SJSA1 (cell line): Measurements from ENCODE around the gene MED26. TPM values are rescaled to one million over a fixed set of nuclear protein-coding genes. Genes with fewer than 3 reads are reported as not detected.

Experiments used
- DNase-seq, 2 experiments: peaks; one replicate each; pipeline ENCODE4 v3.0.0-alpha.2; 2015 to 2020; ENCODE audit warnings: low spot score in 2 of 2, low read depth in 1 of 2
- H3K27ac ChIP-seq: fragments of 250-450 bp; sonication (Bioruptor Pico); 2 replicates; pipeline ENCODE4 v1.5.1; 2020; ENCODE audit warnings: mild to moderate bottlenecking, moderate library complexity
- H3K27me3 ChIP-seq: fragments of 250-450 bp; sonication (Bioruptor Pico); replicated peaks from 2 replicates; pipeline ENCODE4 v1.5.1; 2020; ENCODE audit warnings: mild to moderate bottlenecking, moderate library complexity
- H3K36me3 ChIP-seq: fragments of 250-450 bp; sonication (Bioruptor Pico); 2 replicates; pipeline ENCODE4 v1.5.1; 2020; ENCODE audit warnings: mild to moderate bottlenecking
- H3K4me1 ChIP-seq: fragments of 250-450 bp; sonication (Bioruptor Pico); replicated peaks from 2 replicates; pipeline ENCODE4 v1.6.1; 2021; ENCODE audit warnings: mild to moderate bottlenecking
- H3K4me3 ChIP-seq: fragments of 250-450 bp; sonication (Bioruptor Pico); 2 replicates; pipeline ENCODE4 v1.5.1; 2020; ENCODE audit warnings: mild to moderate bottlenecking
- H3K9me3 ChIP-seq: fragments of 250-450 bp; sonication (Bioruptor Pico); replicated peaks from 2 replicates; pipeline ENCODE4 v1.5.1; 2020; ENCODE audit warnings: mild to moderate bottlenecking
- total RNA-seq: library from RNA; depleted of rRNA; stranded (reverse); fragments of >200 nt; shearing (Covaris generic); gene quantifications from 2 replicates; pipeline ENCODE4 v1.2.3, GENCODE V29; 2014

Gene MED26
- total RNA-seq, 1 experiment from 2014 or later = 9.6 TPM

- H3K4me3 ChIP-seq = no peak overlapping the region
- H3K4me1 ChIP-seq = peaks cover 7% of the 10 kb centered on the region
- H3K27me3 ChIP-seq = no peaks in the 10 kb centered on the region
- DNase-seq = no peak
- H3K9me3 ChIP-seq = no peaks in the 10 kb centered on the region
- no peak overlapping the region for H3K27ac ChIP-seq
- peaks cover 15% of the 10 kb centered on the region for H3K36me3 ChIP-seq
Measured at GRCh38 chr19:16600824-16601223, 27.2 kb downstream of the MED26 start.

GRCh38 chr19:16599655-16600346 lies 28.2 kb downstream of the MED26 start:
- H3K27me3 ChIP-seq = no peaks in the 10 kb centered on the region
- H3K9me3 ChIP-seq = no peaks in the 10 kb centered on the region
- H3K4me1 ChIP-seq = no peaks in the 10 kb centered on the region
- 0 out of 2 replicates have a peak, but pooled peaks cover 5% of the 10 kb centered on the region for H3K36me3 ChIP-seq
- no peak for DNase-seq
- H3K4me3 ChIP-seq = no peak overlapping the region
- H3K27ac ChIP-seq = no peak overlapping the region

- no peaks in the 10 kb centered on the region for H3K4me1 ChIP-seq
- no peaks in the 10 kb centered on the region for H3K9me3 ChIP-seq
- 0 out of 2 replicates have a peak, but pooled peaks cover 4% of the 10 kb centered on the region for H3K36me3 ChIP-seq
- no peak overlapping the region for H3K4me3 ChIP-seq
- no peaks in the 10 kb centered on the region for H3K27me3 ChIP-seq
- DNase-seq = no peak
- H3K27ac ChIP-seq = no peak overlapping the region
Measured at GRCh38 chr19:16598848-16599247, 29.2 kb downstream of the MED26 start.

GRCh38 chr19:16596399-16596798 lies 31.6 kb downstream of the MED26 start:
- Histone ChIP-seq H3K27ac (no peak overlapping the region), H3K27me3 (no peaks in the 10 kb centered on the region), H3K4me1 (no peaks in the 10 kb centered on the region), H3K4me3 (no peak overlapping the region), H3K9me3 (no peaks in the 10 kb centered on the region), H3K36me3 (peaks cover 3% of the 10 kb centered on the region; the same call in 1 of the 2 replicates)
- DNase-seq = no peak

- H3K27me3 ChIP-seq = no peaks in the 10 kb centered on the region
Measured at GRCh38 chr19:16595097-16595496, 32.9 kb downstream of the MED26 start.

GRCh38 chr19:16594681-16595091 lies 33.3 kb downstream of the MED26 start:
- no peaks in the 10 kb centered on the region; the same call in 1 of the 2 replicates for H3K4me1 ChIP-seq
- H3K4me3 ChIP-seq = no peak overlapping the region
- no peak overlapping the region for H3K27ac ChIP-seq
- H3K27me3 ChIP-seq = no peaks in the 10 kb centered on the region
- no peaks in the 10 kb centered on the region for H3K9me3 ChIP-seq
- DNase-seq = no peak
- H3K36me3 ChIP-seq = peaks cover 3% of the 10 kb centered on the region; the same call in 1 of the 2 replicates

More at GRCh38 chr19:16595097-16595496, 32.9 kb downstream of the MED26 start:
- H3K9me3 ChIP-seq = no peaks in the 10 kb centered on the region
- H3K4me3 ChIP-seq = no peak overlapping the region
- H3K27ac ChIP-seq = no peak overlapping the region
- no peaks in the 10 kb centered on the region; the same call in 1 of the 2 replicates for H3K4me1 ChIP-seq
- H3K36me3 ChIP-seq = peaks cover 3% of the 10 kb centered on the region; the same call in 1 of the 2 replicates
- DNase-seq = no peak

- no peak for DNase-seq
- Histone ChIP-seq H3K27me3 (no peaks in the 10 kb centered on the region), H3K4me1 (no peaks in the 10 kb centered on the region; the same call in 1 of the 2 replicates), H3K4me3 (no peak overlapping the region), H3K9me3 (no peaks in the 10 kb centered on the region), H3K36me3 (peaks cover 3% of the 10 kb centered on the region; the same call in 1 of the 2 replicates), H3K27ac (no peak overlapping the region)
Measured at GRCh38 chr19:16594131-16594586, 33.8 kb downstream of the MED26 start.

- no peak for DNase-seq
- Histone ChIP-seq H3K4me1 (no peaks in the 10 kb centered on the region; the same call in 1 of the 2 replicates), H3K27ac (no peak overlapping the region), H3K36me3 (peaks cover 3% of the 10 kb centered on the region; the same call in 1 of the 2 replicates), H3K4me3 (no peak overlapping the region), H3K9me3 (no peaks in the 10 kb centered on the region), H3K27me3 (no peaks in the 10 kb centered on the region)
Measured at GRCh38 chr19:16593181-16593580, 34.8 kb downstream of the MED26 start.

- Histone ChIP-seq H3K27ac (no peak overlapping the region), H3K4me3 (no peak overlapping the region), H3K36me3 (peaks cover 3% of the 10 kb centered on the region; the same call in 1 of the 2 replicates), H3K9me3 (no peaks in the 10 kb centered on the region), H3K4me1 (peaks cover 10% of the 10 kb centered on the region), H3K27me3 (no peaks in the 10 kb centered on the region)
- DNase-seq = no peak
Measured at GRCh38 chr19:16591803-16592556, 36.0 kb downstream of the MED26 start.

GRCh38 chr19:16590876-16591802 lies 36.9 kb downstream of the MED26 start:
- no peak overlapping the region for H3K4me3 ChIP-seq
- H3K27me3 ChIP-seq = no peaks in the 10 kb centered on the region
- H3K4me1 ChIP-seq = peaks cover 12% of the 10 kb centered on the region
- no peak overlapping the region for H3K27ac ChIP-seq
- DNase-seq = no peak
- H3K9me3 ChIP-seq = no peaks in the 10 kb centered on the region
- H3K36me3 ChIP-seq = peaks cover 3% of the 10 kb centered on the region; the same call in 1 of the 2 replicates

GRCh38 chr19:16589917-16590316 lies 38.1 kb downstream of the MED26 start:
- no peaks in the 10 kb centered on the region for H3K9me3 ChIP-seq
- peaks cover 6% of the 10 kb centered on the region; the same call in 1 of the 2 replicates for H3K36me3 ChIP-seq
- peaks cover 12% of the 10 kb centered on the region for H3K4me1 ChIP-seq
- H3K27ac ChIP-seq = no peak overlapping the region
- DNase-seq = no peak
- no peaks in the 10 kb centered on the region for H3K27me3 ChIP-seq
- no peak overlapping the region for H3K4me3 ChIP-seq

GRCh38 chr19:16588824-16589577 lies 39.0 kb downstream of the MED26 start:
- DNase-seq = no peak
- Histone ChIP-seq H3K27me3 (no peaks in the 10 kb centered on the region), H3K4me3 (no peak overlapping the region), H3K36me3 (peaks cover 6% of the 10 kb centered on the region; the same call in 1 of the 2 replicates), H3K27ac (no peak overlapping the region), H3K9me3 (no peaks in the 10 kb centered on the region), H3K4me1 (peaks cover 19% of the 10 kb centered on the region)
